Measurements from ENCODE around the gene NACC2.

NACC2 gene

DNA sequence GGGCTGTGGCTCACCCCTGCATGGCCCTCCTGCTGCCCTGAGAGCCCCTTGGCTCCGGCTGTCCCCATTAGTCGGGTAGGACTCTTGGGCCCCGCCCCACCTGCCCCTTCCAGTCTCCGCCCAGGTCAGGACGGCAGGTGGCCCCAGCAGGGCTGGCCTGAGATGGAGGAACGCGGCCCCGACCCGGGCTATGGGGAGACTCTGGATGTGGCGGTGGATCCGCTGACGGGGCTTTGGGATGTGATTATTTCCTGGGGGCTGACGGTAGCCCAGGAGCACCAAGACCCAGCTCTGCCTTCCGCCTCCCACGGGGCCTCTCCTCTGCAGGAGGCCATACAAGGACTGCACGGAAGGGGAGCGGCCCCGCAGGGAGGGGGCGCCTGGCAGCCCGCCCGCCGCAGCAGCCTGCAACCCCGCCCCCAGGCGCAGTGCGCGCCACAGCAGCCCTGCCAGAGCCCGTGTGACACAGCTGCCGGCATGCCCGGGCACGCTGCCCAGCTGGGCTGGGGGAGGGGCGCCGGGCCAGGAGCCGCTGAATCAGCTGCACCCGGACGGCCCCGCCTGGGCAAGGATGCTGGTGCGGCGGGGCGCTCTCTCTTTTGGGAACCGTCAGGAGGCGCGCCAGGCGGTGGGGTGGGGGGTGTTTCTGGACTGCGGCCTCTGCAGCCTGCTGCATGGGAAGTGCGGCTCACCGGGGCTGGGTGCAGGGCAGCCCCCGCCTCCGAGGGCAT is 14.4 kb upstream of the NACC2 start (continued):
- TF ChIP-seq BCL11B (tag by site-specific recombination; IDR thresholded peaks at IDR 0.05; ENCODE audit: low read depth), result peak; percentile 84; the same call in 1 of the 2 replicates
- TF ChIP-seq, protein P1, sequence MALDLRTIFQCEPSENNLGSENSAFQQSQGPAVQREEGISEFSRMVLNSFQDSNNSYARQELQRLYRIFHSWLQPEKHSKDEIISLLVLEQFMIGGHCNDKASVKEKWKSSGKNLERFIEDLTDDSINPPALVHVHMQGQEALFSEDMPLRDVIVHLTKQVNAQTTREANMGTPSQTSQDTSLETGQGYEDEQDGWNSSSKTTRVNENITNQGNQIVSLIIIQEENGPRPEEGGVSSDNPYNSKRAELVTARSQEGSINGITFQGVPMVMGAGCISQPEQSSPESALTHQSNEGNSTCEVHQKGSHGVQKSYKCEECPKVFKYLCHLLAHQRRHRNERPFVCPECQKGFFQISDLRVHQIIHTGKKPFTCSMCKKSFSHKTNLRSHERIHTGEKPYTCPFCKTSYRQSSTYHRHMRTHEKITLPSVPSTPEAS (tag by site-specific recombination; IDR thresholded peaks at IDR 0.05), result no peak
- TF ChIP-seq GLIS1 (tag by site-specific recombination; IDR thresholded peaks at IDR 0.05), result peak; percentile 99
- TF ChIP-seq ZNF266 (tag by site-specific recombination; IDR thresholded peaks at IDR 0.05; ENCODE audit: low read depth), result no peak
- TF ChIP-seq ZNF146 (tag by site-specific recombination; IDR thresholded peaks at IDR 0.05), result peak; percentile 7; the same call in 1 of the 2 replicates
- peak; percentile 90; the same call in 1 of the 2 replicates for TF ChIP-seq ZNF184 (tag by site-specific recombination; IDR thresholded peaks at IDR 0.05)
- TF ChIP-seq ZNF19 (tag by site-specific recombination; IDR thresholded peaks at IDR 0.05; ENCODE audit: low read depth), result no peak
- TF ChIP-seq, protein P2, sequence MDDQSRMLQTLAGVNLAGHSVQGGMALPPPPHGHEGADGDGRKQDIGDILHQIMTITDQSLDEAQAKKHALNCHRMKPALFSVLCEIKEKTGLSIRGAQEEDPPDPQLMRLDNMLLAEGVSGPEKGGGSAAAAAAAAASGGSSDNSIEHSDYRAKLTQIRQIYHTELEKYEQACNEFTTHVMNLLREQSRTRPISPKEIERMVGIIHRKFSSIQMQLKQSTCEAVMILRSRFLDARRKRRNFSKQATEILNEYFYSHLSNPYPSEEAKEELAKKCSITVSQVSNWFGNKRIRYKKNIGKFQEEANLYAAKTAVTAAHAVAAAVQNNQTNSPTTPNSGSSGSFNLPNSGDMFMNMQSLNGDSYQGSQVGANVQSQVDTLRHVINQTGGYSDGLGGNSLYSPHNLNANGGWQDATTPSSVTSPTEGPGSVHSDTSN (CRISPR knock-in tag; IDR thresholded peaks at IDR 0.05), result peak; percentile 77; the same call in 1 of the 2 replicates
- no peak for TF ChIP-seq ZNF555 (tag by site-specific recombination; conservative IDR thresholded peaks at IDR 0.05)
- no peak for TF ChIP-seq ZNF175 (tag by site-specific recombination; IDR thresholded peaks at IDR 0.05)
- TF ChIP-seq, protein P3, sequence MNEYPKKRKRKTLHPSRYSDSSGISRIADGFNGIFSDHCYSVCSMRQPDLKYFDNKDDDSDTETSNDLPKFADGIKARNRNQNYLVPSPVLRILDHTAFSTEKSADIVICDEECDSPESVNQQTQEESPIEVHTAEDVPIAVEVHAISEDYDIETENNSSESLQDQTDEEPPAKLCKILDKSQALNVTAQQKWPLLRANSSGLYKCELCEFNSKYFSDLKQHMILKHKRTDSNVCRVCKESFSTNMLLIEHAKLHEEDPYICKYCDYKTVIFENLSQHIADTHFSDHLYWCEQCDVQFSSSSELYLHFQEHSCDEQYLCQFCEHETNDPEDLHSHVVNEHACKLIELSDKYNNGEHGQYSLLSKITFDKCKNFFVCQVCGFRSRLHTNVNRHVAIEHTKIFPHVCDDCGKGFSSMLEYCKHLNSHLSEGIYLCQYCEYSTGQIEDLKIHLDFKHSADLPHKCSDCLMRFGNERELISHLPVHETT (tag by site-specific recombination; IDR thresholded peaks at IDR 0.05), result no peak
- TF ChIP-seq, protein P4, sequence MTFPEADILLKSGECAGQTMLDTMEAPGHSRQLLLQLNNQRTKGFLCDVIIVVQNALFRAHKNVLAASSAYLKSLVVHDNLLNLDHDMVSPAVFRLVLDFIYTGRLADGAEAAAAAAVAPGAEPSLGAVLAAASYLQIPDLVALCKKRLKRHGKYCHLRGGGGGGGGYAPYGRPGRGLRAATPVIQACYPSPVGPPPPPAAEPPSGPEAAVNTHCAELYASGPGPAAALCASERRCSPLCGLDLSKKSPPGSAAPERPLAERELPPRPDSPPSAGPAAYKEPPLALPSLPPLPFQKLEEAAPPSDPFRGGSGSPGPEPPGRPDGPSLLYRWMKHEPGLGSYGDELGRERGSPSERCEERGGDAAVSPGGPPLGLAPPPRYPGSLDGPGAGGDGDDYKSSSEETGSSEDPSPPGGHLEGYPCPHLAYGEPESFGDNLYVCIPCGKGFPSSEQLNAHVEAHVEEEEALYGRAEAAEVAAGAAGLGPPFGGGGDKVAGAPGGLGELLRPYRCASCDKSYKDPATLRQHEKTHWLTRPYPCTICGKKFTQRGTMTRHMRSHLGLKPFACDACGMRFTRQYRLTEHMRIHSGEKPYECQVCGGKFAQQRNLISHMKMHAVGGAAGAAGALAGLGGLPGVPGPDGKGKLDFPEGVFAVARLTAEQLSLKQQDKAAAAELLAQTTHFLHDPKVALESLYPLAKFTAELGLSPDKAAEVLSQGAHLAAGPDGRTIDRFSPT (tag by site-specific recombination; IDR thresholded peaks at IDR 0.05), result peak; percentile 90
- no peak for TF ChIP-seq ZNF571 (tag by site-specific recombination; IDR thresholded peaks at IDR 0.05)
- TF ChIP-seq, protein P5, sequence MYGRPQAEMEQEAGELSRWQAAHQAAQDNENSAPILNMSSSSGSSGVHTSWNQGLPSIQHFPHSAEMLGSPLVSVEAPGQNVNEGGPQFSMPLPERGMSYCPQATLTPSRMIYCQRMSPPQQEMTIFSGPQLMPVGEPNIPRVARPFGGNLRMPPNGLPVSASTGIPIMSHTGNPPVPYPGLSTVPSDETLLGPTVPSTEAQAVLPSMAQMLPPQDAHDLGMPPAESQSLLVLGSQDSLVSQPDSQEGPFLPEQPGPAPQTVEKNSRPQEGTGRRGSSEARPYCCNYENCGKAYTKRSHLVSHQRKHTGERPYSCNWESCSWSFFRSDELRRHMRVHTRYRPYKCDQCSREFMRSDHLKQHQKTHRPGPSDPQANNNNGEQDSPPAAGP (tag by site-specific recombination; IDR thresholded peaks at IDR 0.05), result peak; percentile 98
- TF ChIP-seq ZNF558 (tag by site-specific recombination; IDR thresholded peaks at IDR 0.05), result no peak
- peak; percentile 96 for TF ChIP-seq IKZF3 (tag by site-specific recombination; IDR thresholded peaks at IDR 0.05)
- TF ChIP-seq, protein P6, sequence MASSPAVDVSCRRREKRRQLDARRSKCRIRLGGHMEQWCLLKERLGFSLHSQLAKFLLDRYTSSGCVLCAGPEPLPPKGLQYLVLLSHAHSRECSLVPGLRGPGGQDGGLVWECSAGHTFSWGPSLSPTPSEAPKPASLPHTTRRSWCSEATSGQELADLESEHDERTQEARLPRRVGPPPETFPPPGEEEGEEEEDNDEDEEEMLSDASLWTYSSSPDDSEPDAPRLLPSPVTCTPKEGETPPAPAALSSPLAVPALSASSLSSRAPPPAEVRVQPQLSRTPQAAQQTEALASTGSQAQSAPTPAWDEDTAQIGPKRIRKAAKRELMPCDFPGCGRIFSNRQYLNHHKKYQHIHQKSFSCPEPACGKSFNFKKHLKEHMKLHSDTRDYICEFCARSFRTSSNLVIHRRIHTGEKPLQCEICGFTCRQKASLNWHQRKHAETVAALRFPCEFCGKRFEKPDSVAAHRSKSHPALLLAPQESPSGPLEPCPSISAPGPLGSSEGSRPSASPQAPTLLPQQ (tag by site-specific recombination; IDR thresholded peaks at IDR 0.05), result peak; percentile 93
- no peak for TF ChIP-seq ZNF514 (tag by site-specific recombination; IDR thresholded peaks at IDR 0.05)
- TF ChIP-seq, protein P7, sequence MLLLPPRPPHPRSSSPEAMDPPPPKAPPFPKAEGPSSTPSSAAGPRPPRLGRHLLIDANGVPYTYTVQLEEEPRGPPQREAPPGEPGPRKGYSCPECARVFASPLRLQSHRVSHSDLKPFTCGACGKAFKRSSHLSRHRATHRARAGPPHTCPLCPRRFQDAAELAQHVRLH (tag by site-specific recombination; IDR thresholded peaks at IDR 0.05), result peak; percentile 71; the same call in 1 of the 2 replicates
- TF ChIP-seq ZNF335 (tag by site-specific recombination; conservative IDR thresholded peaks at IDR 0.05), result peak; percentile 58
- no peak for TF ChIP-seq ZNF530 (tag by site-specific recombination; IDR thresholded peaks at IDR 0.05; ENCODE audit: low read depth)
- TF ChIP-seq ZNF121 (tag by site-specific recombination; IDR thresholded peaks at IDR 0.05), result peak; percentile 7; the same call in 1 of the 2 replicates
- TF ChIP-seq, protein P8, sequence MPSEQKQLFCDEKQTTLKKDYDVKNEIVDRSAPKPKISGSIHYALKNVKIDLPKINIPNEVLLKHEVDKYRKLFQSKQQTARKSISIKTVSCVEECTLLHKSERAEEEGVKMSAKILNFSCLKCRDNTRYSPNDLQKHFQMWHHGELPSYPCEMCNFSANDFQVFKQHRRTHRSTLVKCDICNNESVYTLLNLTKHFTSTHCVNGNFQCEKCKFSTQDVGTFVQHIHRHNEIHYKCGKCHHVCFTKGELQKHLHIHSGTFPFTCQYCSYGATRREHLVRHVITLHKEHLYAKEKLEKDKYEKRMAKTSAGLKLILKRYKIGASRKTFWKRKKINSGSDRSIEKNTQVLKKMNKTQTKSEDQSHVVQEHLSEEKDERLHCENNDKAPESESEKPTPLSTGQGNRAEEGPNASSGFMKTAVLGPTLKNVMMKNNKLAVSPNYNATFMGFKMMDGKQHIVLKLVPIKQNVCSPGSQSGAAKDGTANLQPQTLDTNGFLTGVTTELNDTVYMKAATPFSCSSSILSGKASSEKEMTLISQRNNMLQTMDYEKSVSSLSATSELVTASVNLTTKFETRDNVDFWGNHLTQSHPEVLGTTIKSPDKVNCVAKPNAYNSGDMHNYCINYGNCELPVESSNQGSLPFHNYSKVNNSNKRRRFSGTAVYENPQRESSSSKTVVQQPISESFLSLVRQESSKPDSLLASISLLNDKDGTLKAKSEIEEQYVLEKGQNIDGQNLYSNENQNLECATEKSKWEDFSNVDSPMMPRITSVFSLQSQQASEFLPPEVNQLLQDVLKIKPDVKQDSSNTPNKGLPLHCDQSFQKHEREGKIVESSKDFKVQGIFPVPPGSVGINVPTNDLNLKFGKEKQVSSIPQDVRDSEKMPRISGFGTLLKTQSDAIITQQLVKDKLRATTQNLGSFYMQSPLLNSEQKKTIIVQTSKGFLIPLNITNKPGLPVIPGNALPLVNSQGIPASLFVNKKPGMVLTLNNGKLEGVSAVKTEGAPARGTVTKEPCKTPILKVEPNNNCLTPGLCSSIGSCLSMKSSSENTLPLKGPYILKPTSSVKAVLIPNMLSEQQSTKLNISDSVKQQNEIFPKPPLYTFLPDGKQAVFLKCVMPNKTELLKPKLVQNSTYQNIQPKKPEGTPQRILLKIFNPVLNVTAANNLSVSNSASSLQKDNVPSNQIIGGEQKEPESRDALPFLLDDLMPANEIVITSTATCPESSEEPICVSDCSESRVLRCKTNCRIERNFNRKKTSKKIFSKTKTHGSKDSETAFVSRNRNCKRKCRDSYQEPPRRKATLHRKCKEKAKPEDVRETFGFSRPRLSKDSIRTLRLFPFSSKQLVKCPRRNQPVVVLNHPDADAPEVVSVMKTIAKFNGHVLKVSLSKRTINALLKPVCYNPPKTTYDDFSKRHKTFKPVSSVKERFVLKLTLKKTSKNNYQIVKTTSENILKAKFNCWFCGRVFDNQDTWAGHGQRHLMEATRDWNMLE (tag by site-specific recombination; conservative IDR thresholded peaks at IDR 0.05; ENCODE audit: low read depth), result no peak
- TF ChIP-seq ZNF302 (tag by site-specific recombination; IDR thresholded peaks at IDR 0.05; ENCODE audit: low read depth), result no peak
- no peak for TF ChIP-seq ZNF48 (tag by site-specific recombination; IDR thresholded peaks at IDR 0.05)

All from HEK293 (cell line).